Right ventricle myocardium inferior (tissue), 1 donor: Measurements from ENCODE around the gene TFPT. TPM values are rescaled to one million over a fixed set of nuclear protein-coding genes. Genes with fewer than 3 reads are reported as not detected.
A peak's percentile ranks its signal among the peaks of the same experiment; 100 is the strongest.

ENCODE experiments used
- ATAC-seq: fragments of 200-7000 bp; cut with Tn5 transposase; one replicate; pipeline ENCODE4 v1.9.1; 2020; ENCODE audit warnings: mild to moderate bottlenecking, moderate library complexity
- DNase-seq: peaks from one replicate; pipeline ENCODE4 v3.0.0; 2021; ENCODE audit errors: missing footprints
- intact Hi-C: fragments of 100-400 bp; cut with DNase I; formaldehyde crosslinking; loops from one replicate; pipeline ENCODE4 v1.11.0; 2022
- total RNA-seq: library from RNA; stranded (reverse); fragmentation: NEBNext Ultra II Directional; extraction: Animal tissue kit (Norgen Biotek cat#: 25700); gene quantifications from one replicate; pipeline ENCODE4 v1.2.1, GENCODE V29; 2021
- donor health status: DM: no; HTN: yes; CAD: no; lungs with severe emphysema.

TFPT gene
- total RNA-seq, 1 donor from 2014 or later: 13.4 TPM

GRCh38 chr19:54151362-54152035 lies 36.0 kb upstream of the TFPT start:
- intact Hi-C loops: no loop called here

GRCh38 chr19:54149021-54149812 lies 33.8 kb upstream of the TFPT start:
- DNase-seq (no peak), ATAC-seq (no peak)
- intact Hi-C loops: no loop called here

More at GRCh38 chr19:54151362-54152035, 36.0 kb upstream of the TFPT start:
- ATAC-seq: no peak
- DNase-seq: no peak

- intact Hi-C loops: no loop called here
- ATAC-seq (no peak), DNase-seq (no peak)
Observed at GRCh38 chr19:54148158-54148557, 32.7 kb upstream of the TFPT start.

- peak; percentile 81 for DNase-seq
- intact Hi-C loops: no loop called here
- peak; percentile 83 for ATAC-seq
Observed at GRCh38 chr19:54147676-54148075, 32.2 kb upstream of the TFPT start.

- intact Hi-C loops: no loop called here
- DNase-seq (no peak), ATAC-seq (no peak)
Observed at GRCh38 chr19:54145541-54146158, 30.2 kb upstream of the TFPT start.

GRCh38 chr19:54142166-54142780 lies 26.8 kb upstream of the TFPT start:
- DNase-seq (no peak), ATAC-seq (no peak)
- intact Hi-C loops: no loop called here

- no peak for DNase-seq
- intact Hi-C loops: no loop called here
- no peak for ATAC-seq
Observed at GRCh38 chr19:54141356-54141755, 25.9 kb upstream of the TFPT start.

- no peak for DNase-seq
- no peak for ATAC-seq
- intact Hi-C loops: no loop called here
Observed at GRCh38 chr19:54138489-54139256, 23.2 kb upstream of the TFPT start.

GRCh38 chr19:54137699-54138488 lies 22.4 kb upstream of the TFPT start, which contains the start of gene CNOT3:
CNOT3 (plus strand) TSS chr19:54137762; CDS start chr19:54142979, 5,217 bp downstream.
- DNase-seq: no peak
- intact Hi-C loops: loop anchor here (1.0 to 2.0 kb wide), 2 partner anchors 21 to 23 kb away; partner anchors contain the start of genes LENG1, PRPF31 and TFPT
- no peak for ATAC-seq

- DNase-seq (peak; percentile 99), ATAC-seq (peak; percentile 93)
- intact Hi-C loops: loop anchor here (1.0 to 2.0 kb wide), 2 partner anchors 22 kb away; partner anchors contain the start of genes LENG1, PRPF31 and TFPT
Observed at GRCh38 chr19:54136864-54137698, 21.6 kb upstream of the TFPT start.

- DNase-seq (peak; percentile 45), ATAC-seq (no peak)
- intact Hi-C loops: loop anchor here (2.0 kb wide), 1 partner anchor 21 kb away; the partner anchor contains the start of genes PRPF31 and TFPT
Observed at GRCh38 chr19:54136086-54136863, 20.8 kb upstream of the TFPT start.

GRCh38 chr19:54133957-54134590 lies 18.6 kb upstream of the TFPT start:
- no peak for ATAC-seq
- peak; percentile 4 for DNase-seq
- intact Hi-C loops: no loop called here

GRCh38 chr19:54133312-54133956 lies 18.0 kb upstream of the TFPT start:
- intact Hi-C loops: no loop called here
- no peak for ATAC-seq
- DNase-seq: no peak

- ATAC-seq (no peak), DNase-seq (no peak)
- intact Hi-C loops: no loop called here
Observed at GRCh38 chr19:54129617-54129996, 14.2 kb upstream of the TFPT start.
